HepG2 (cell line): ENCODE data around the gene CBFA2T2. TPM values are rescaled to one million over a fixed set of nuclear protein-coding genes. Genes with fewer than 3 reads are reported as not detected.

ENCODE experiments used
- ARID2 ChIP-seq: sonication (generic); formaldehyde crosslinking; IDR thresholded peaks from 2 replicates; pipeline ENCODE4 v1.8.1; 2022; ENCODE audit warnings: mild to moderate bottlenecking, missing genetic modification reagents, borderline replicate concordance
- FOXP1 ChIP-seq, 2 experiments: fragments of 450-650 bp in 1 of 2; IDR thresholded peaks; 2 replicates each; pipeline ENCODE4 v1.6.1; 2017 to 2018; ENCODE audit warnings: antibody characterized with exemption in 1 of 2
- KLF13 ChIP-seq: sonication (generic); formaldehyde crosslinking; IDR thresholded peaks from 2 replicates; pipeline ENCODE4 v1.4.0; 2020; ENCODE audit warnings: mild to moderate bottlenecking, missing genetic modification reagents
- MTF2 ChIP-seq: sonication (generic); formaldehyde crosslinking; IDR thresholded peaks from 2 replicates; pipeline ENCODE4 v1.5.0; 2020; ENCODE audit warnings: missing genetic modification reagents, borderline replicate concordance
- NCOA2 ChIP-seq: sonication (generic); formaldehyde crosslinking; IDR thresholded peaks from 2 replicates; pipeline ENCODE4 v1.8.0; 2022; ENCODE audit warnings: inconsistent platforms
- SP2 ChIP-seq: sonication (generic); formaldehyde crosslinking; IDR thresholded peaks from 2 replicates; pipeline ENCODE4 v1.5.1; 2020; ENCODE audit warnings: mild to moderate bottlenecking, missing genetic modification reagents
- SRSF1 ChIP-seq: fragments of 200-400 bp; formaldehyde crosslinking; optimal IDR thresholded peaks from 2 replicates; pipeline ENCODE3; 2017; ENCODE audit warnings: mild to moderate bottlenecking, low read depth, low read length, moderate library complexity
- TBP ChIP-seq: sonication (generic); formaldehyde crosslinking; IDR thresholded peaks from 2 replicates; pipeline ENCODE4 v1.5.0; 2020; ENCODE audit warnings: missing genetic modification reagents
- THAP11 ChIP-seq: IDR thresholded peaks from 2 replicates; pipeline ENCODE4 v1.6.1; 2016; ENCODE audit warnings: missing biosample characterization, missing genetic modification reagents
- U2AF1 ChIP-seq: fragments of 200-400 bp; formaldehyde crosslinking; optimal IDR thresholded peaks from 2 replicates; pipeline ENCODE3; 2017; ENCODE audit warnings: mild to moderate bottlenecking, low read depth, low read length
- ZBTB1 ChIP-seq: sonication (generic); formaldehyde crosslinking; IDR thresholded peaks from 2 replicates; pipeline ENCODE4 v1.4.0; 2020; ENCODE audit warnings: missing genetic modification reagents, borderline replicate concordance
- ZFP62 ChIP-seq: sonication (generic); formaldehyde crosslinking; IDR thresholded peaks from 2 replicates; pipeline ENCODE4 v1.4.0; 2020; ENCODE audit warnings: missing genetic modification reagents
- ZIK1 ChIP-seq: sonication (generic); formaldehyde crosslinking; IDR thresholded peaks from 2 replicates; pipeline ENCODE4 v1.5.0; 2020; ENCODE audit warnings: mild to moderate bottlenecking, low read depth, missing genetic modification reagents, borderline replicate concordance
- ZNF333 ChIP-seq: sonication (generic); formaldehyde crosslinking; IDR thresholded peaks from 2 replicates; pipeline ENCODE4 v1.4.0; 2020; ENCODE audit warnings: mild to moderate bottlenecking, missing genetic modification reagents, borderline replicate concordance
- ZNF343 ChIP-seq: sonication (generic); formaldehyde crosslinking; IDR thresholded peaks from 2 replicates; pipeline ENCODE4 v1.4.0; 2020; ENCODE audit warnings: mild to moderate bottlenecking, missing genetic modification reagents
- ZNF543 ChIP-seq: sonication (generic); formaldehyde crosslinking; IDR thresholded peaks from 2 replicates; pipeline ENCODE4 v1.4.0; 2020; ENCODE audit warnings: mild to moderate bottlenecking, missing genetic modification reagents
- polyA plus RNA-seq, 8 experiments: library from polyadenylated mRNA; depleted of rRNA in 3 of 8; stranded (reverse) in 7 of 8; unstranded in 1 of 8; fragments of >200 nt; fragmentation: Illumina TruSeq in 4 of 8; extraction: Trizol in 4 of 8; gene quantifications; 2 replicates each; pipeline versions ENCODE4 v1.2.1 to v1.2.3, GENCODE V29; 2011 to 2016; ENCODE audit warnings: low read depth in 4 of 8, missing spikeins in 1 of 8, mixed read lengths in 1 of 8; ENCODE audit not compliant: insufficient read depth in 1 of 8
- total RNA-seq, 5 experiments: library from RNA; depleted of rRNA; stranded (reverse); fragments of >200 nt; fragmentation: Illumina TruSeq; extraction: Trizol; gene quantifications; 2 replicates each; pipeline ENCODE4 v1.2.3, GENCODE V29; 2016; ENCODE audit warnings: low read depth in 1 of 5
- TF ChIP-seq, protein P1 (sequence below): sonication (generic); IDR thresholded peaks from 2 replicates; pipeline ENCODE4 v1.6.1; 2016; ENCODE audit warnings: low read depth, borderline replicate concordance
- TF ChIP-seq, protein P2 (sequence below): sonication (generic); formaldehyde crosslinking; conservative IDR thresholded peaks from 2 replicates; pipeline ENCODE4 v1.4.0; 2020; ENCODE audit warnings: missing genetic modification reagents
- TF ChIP-seq, protein P3 (sequence below): sonication (generic); formaldehyde crosslinking; IDR thresholded peaks from 2 replicates; pipeline ENCODE4 v1.4.0; 2020; ENCODE audit warnings: missing genetic modification reagents
- TF ChIP-seq, protein P4 (sequence below): sonication (generic); formaldehyde crosslinking; IDR thresholded peaks from 2 replicates; pipeline ENCODE4 v1.4.0; 2020; ENCODE audit warnings: missing genetic modification reagents, mild to moderate bottlenecking, borderline replicate concordance

The CBFA2T2 gene
- total and polyA plus RNA-seq, 2 of the 13 experiments (the other 11 are each of a cell fraction or from before 2014, with no cell fraction given): 6.3 to 21.2 TPM

DNA sequence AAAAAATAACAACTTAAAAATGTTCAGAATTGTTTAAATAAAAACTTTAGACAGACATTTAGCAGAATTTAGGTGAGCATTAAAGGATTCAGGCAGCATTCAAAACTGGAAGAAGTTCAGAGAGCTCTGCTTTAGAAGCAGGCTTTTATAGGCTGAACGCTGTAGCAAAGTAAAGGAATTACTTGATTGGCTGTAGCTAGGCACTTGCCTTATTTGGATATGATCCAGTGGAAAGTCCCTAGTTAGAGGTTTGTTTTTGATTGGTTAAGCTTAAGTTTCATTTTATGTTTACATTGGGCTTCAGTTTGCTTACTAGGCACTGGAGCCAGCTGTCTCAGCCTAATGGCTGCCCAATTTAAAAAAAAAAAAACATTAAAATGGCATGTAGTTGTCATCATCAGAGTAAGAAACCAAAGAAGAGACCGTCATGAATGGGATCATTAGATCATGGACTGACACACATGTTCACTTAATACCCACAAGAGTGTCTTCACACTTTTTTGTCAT, 65.1 kb downstream of the CBFA2T2 start (continued):
- TF ChIP-seq ARID2 (CRISPR knock-in tag) (no peak), ZNF543 (no peak), THAP11 (CRISPR knock-in tag) (0 out of 2 replicates have a peak, but pooled peaks have one; percentile 27), ZIK1 (CRISPR knock-in tag) (no peak), SRSF1 (no peak), SP2 (CRISPR knock-in tag) (no peak), ZNF333 (CRISPR knock-in tag) (no peak), U2AF1 (no peak), MTF2 (CRISPR knock-in tag) (no peak), NCOA2 (CRISPR knock-in tag) (no peak), KLF13 (no peak), TBP (CRISPR knock-in tag) (no peak), ZNF343 (CRISPR knock-in tag) (no peak), ZBTB1 (CRISPR knock-in tag) (no peak), ZFP62 (CRISPR knock-in tag) (no peak), FOXP1 (IDR thresholded peaks at IDR 0.05) (no peak), FOXP1 (CRISPR knock-in tag; IDR thresholded peaks at IDR 0.05) (peak; percentile 47)
- TF ChIP-seq, protein P1, sequence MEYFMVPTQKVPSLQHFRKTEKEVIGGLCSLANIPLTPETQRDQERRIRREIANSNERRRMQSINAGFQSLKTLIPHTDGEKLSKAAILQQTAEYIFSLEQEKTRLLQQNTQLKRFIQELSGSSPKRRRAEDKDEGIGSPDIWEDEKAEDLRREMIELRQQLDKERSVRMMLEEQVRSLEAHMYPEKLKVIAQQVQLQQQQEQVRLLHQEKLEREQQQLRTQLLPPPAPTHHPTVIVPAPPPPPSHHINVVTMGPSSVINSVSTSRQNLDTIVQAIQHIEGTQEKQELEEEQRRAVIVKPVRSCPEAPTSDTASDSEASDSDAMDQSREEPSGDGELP: peak; percentile 90
- TF ChIP-seq, protein P2, sequence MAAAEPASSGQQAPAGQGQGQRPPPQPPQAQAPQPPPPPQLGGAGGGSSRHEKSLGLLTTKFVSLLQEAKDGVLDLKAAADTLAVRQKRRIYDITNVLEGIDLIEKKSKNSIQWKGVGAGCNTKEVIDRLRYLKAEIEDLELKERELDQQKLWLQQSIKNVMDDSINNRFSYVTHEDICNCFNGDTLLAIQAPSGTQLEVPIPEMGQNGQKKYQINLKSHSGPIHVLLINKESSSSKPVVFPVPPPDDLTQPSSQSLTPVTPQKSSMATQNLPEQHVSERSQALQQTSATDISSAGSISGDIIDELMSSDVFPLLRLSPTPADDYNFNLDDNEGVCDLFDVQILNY (CRISPR knock-in tag): no peak
- TF ChIP-seq, protein P3, sequence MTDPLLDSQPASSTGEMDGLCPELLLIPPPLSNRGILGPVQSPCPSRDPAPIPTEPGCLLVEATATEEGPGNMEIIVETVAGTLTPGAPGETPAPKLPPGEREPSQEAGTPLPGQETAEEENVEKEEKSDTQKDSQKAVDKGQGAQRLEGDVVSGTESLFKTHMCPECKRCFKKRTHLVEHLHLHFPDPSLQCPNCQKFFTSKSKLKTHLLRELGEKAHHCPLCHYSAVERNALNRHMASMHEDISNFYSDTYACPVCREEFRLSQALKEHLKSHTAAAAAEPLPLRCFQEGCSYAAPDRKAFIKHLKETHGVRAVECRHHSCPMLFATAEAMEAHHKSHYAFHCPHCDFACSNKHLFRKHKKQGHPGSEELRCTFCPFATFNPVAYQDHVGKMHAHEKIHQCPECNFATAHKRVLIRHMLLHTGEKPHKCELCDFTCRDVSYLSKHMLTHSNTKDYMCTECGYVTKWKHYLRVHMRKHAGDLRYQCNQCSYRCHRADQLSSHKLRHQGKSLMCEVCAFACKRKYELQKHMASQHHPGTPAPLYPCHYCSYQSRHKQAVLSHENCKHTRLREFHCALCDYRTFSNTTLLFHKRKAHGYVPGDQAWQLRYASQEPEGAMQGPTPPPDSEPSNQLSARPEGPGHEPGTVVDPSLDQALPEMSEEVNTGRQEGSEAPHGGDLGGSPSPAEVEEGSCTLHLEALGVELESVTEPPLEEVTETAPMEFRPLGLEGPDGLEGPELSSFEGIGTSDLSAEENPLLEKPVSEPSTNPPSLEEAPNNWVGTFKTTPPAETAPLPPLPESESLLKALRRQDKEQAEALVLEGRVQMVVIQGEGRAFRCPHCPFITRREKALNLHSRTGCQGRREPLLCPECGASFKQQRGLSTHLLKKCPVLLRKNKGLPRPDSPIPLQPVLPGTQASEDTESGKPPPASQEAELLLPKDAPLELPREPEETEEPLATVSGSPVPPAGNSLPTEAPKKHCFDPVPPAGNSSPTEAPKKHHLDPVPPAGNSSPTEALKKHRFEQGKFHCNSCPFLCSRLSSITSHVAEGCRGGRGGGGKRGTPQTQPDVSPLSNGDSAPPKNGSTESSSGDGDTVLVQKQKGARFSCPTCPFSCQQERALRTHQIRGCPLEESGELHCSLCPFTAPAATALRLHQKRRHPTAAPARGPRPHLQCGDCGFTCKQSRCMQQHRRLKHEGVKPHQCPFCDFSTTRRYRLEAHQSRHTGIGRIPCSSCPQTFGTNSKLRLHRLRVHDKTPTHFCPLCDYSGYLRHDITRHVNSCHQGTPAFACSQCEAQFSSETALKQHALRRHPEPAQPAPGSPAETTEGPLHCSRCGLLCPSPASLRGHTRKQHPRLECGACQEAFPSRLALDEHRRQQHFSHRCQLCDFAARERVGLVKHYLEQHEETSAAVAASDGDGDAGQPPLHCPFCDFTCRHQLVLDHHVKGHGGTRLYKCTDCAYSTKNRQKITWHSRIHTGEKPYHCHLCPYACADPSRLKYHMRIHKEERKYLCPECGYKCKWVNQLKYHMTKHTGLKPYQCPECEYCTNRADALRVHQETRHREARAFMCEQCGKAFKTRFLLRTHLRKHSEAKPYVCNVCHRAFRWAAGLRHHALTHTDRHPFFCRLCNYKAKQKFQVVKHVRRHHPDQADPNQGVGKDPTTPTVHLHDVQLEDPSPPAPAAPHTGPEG (CRISPR knock-in tag): no peak
- TF ChIP-seq, protein P4, sequence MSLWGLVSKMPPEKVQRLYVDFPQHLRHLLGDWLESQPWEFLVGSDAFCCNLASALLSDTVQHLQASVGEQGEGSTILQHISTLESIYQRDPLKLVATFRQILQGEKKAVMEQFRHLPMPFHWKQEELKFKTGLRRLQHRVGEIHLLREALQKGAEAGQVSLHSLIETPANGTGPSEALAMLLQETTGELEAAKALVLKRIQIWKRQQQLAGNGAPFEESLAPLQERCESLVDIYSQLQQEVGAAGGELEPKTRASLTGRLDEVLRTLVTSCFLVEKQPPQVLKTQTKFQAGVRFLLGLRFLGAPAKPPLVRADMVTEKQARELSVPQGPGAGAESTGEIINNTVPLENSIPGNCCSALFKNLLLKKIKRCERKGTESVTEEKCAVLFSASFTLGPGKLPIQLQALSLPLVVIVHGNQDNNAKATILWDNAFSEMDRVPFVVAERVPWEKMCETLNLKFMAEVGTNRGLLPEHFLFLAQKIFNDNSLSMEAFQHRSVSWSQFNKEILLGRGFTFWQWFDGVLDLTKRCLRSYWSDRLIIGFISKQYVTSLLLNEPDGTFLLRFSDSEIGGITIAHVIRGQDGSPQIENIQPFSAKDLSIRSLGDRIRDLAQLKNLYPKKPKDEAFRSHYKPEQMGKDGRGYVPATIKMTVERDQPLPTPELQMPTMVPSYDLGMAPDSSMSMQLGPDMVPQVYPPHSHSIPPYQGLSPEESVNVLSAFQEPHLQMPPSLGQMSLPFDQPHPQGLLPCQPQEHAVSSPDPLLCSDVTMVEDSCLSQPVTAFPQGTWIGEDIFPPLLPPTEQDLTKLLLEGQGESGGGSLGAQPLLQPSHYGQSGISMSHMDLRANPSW (CRISPR knock-in tag): peak; percentile 48; the same call in 1 of the 2 replicates
